Measurements from ENCODE around the gene MGLL.

DNA sequence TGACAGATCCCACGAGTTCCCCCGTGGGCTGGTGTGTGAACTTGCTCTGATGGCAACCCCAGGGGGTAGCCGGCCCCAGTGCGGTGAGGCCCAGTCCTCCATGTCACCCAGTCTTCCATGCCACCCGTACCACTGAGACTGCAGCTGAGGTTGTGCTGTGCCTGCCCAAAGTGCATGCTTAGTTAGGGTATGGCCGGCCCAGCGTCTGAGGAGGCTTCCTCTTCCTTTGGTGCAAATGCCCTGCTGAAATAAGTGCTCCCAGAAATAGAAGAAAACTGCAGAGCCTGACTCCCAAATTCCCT lies 31.5 kb downstream of the MGLL start:
- TF ChIP-seq EZH2 (IDR thresholded peaks at IDR 0.05; ENCODE audit: insufficient read depth, poor library complexity, severe bottlenecking) (no peak), EZH2phosphoT487 (IDR thresholded peaks at IDR 0.05; ENCODE audit: insufficient read depth, low read depth) (no peak)
